ENCODE measurements around the gene LIPM. TPM values are rescaled to one million over a fixed set of nuclear protein-coding genes. Genes with fewer than 3 reads are reported as not detected.

The LIPM gene
- total RNA-seq, 1 donor from 2014 or later = not detected

DNA sequence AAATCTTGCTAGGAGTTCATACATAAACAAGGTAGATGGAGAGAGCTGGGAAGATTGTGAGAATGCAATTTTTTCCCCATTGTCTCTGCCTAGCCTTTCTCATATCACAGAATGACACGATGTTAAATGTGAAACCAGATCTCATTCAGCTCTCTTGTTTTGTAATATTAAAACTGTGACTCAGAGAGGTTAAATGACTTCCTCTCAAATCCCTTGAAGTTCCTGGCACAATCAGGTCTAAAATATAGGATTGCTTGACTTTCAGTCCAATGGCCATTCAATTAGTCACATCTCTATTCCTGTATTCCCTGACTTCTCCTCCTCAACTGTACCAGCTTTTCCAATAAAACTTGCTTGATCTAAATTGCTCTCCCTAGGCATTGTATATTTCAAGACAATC lies 46.0 kb downstream of the LIPM start:
- Mint-ChIP-seq H3K36me3 (ENCODE audit: low read depth) (peaks cover 1% of the 10 kb centered on the region), H3K27ac (ENCODE audit: unreplicated experiment) (no peak overlapping the region), H3K4me3 (ENCODE audit: unreplicated experiment) (no peak overlapping the region), H3K27me3 (ENCODE audit: low read depth) (peaks cover 12% of the 10 kb centered on the region), H3K9me3 (ENCODE audit: low read depth) (peaks cover 3% of the 10 kb centered on the region), H3K4me1 (ENCODE audit: low read depth) (peaks cover 6% of the 10 kb centered on the region)
- TF ChIP-seq, protein P1, sequence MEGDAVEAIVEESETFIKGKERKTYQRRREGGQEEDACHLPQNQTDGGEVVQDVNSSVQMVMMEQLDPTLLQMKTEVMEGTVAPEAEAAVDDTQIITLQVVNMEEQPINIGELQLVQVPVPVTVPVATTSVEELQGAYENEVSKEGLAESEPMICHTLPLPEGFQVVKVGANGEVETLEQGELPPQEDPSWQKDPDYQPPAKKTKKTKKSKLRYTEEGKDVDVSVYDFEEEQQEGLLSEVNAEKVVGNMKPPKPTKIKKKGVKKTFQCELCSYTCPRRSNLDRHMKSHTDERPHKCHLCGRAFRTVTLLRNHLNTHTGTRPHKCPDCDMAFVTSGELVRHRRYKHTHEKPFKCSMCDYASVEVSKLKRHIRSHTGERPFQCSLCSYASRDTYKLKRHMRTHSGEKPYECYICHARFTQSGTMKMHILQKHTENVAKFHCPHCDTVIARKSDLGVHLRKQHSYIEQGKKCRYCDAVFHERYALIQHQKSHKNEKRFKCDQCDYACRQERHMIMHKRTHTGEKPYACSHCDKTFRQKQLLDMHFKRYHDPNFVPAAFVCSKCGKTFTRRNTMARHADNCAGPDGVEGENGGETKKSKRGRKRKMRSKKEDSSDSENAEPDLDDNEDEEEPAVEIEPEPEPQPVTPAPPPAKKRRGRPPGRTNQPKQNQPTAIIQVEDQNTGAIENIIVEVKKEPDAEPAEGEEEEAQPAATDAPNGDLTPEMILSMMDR (IDR thresholded peaks at IDR 0.05) = no peak
- no peak for DNase-seq (ENCODE audit: low spot score)

- Mint-ChIP-seq H3K27ac (ENCODE audit: unreplicated experiment) (no peak overlapping the region), H3K36me3 (ENCODE audit: low read depth) (no peaks in the 10 kb centered on the region), H3K9me3 (ENCODE audit: low read depth) (peaks cover 3% of the 10 kb centered on the region), H3K4me3 (ENCODE audit: unreplicated experiment) (no peak overlapping the region), H3K27me3 (ENCODE audit: low read depth) (peaks cover 6% of the 10 kb centered on the region), H3K4me1 (ENCODE audit: low read depth) (peaks cover 6% of the 10 kb centered on the region)
- DNase-seq (ENCODE audit: low spot score) = no peak
- TF ChIP-seq, protein P1 (IDR thresholded peaks at IDR 0.05) = no peak
These were observed 46.7 kb downstream of the LIPM start for GRCh38 chr10:88849234-88849633.

GRCh38 chr10:88850712-88851111 lies 48.2 kb downstream of the LIPM start:
- peaks cover 3% of the 10 kb centered on the region for H3K9me3 Mint-ChIP-seq (ENCODE audit: low read depth)
- H3K27me3 Mint-ChIP-seq (ENCODE audit: low read depth) = no peaks in the 10 kb centered on the region
- no peak overlapping the region for H3K4me3 Mint-ChIP-seq (ENCODE audit: unreplicated experiment)
- H3K4me1 Mint-ChIP-seq (ENCODE audit: low read depth) = peaks cover 6% of the 10 kb centered on the region
- TF ChIP-seq, protein P1 (IDR thresholded peaks at IDR 0.05) = no peak
- no peak overlapping the region for H3K27ac Mint-ChIP-seq (ENCODE audit: unreplicated experiment)
- no peak for DNase-seq (ENCODE audit: low spot score)
- no peaks in the 10 kb centered on the region for H3K36me3 Mint-ChIP-seq (ENCODE audit: low read depth)

DNA sequence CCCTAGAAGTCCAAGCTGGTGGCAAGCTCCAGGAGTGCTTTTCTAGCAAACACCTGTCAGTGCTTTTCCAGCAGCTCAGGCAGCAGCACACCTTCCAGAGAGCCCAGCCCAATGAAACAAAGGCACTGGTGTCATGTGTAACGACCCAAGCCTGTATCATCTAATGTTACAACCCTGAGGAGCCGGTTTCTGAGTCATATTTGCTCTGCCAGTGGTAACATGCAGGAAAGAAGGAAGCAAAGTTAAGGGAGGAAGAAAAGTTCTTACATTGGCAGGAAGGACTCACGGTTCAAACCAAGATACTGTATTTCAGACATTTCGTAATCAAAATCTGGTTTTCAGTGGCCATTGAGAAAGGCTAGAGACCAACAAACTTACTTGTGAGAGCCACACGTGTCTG lies 49.2 kb downstream of the LIPM start, which contains the start of gene ANKRD22:
TSS of gene ANKRD22 (minus strand) at position 139 of the 400 bp plus-strand sequence. CDS start 237 bp downstream, outside the sequence.
- DNase-seq (ENCODE audit: low spot score) = no peak
- H3K4me3 Mint-ChIP-seq (ENCODE audit: unreplicated experiment) = no peak within 1 kb of the TSS
- peaks cover 6% of the 10 kb centered on the region for H3K4me1 Mint-ChIP-seq (ENCODE audit: low read depth)
- peaks cover 3% of the 10 kb centered on the region for H3K9me3 Mint-ChIP-seq (ENCODE audit: low read depth)
- no peak within 1 kb of the TSS for H3K27ac Mint-ChIP-seq (ENCODE audit: unreplicated experiment)
- no peaks in the 10 kb centered on the region for H3K36me3 Mint-ChIP-seq (ENCODE audit: low read depth)
- TF ChIP-seq, protein P1 (IDR thresholded peaks at IDR 0.05) = no peak
- peaks cover 2% of the 10 kb centered on the region for H3K27me3 Mint-ChIP-seq (ENCODE audit: low read depth)

GRCh38 chr10:88852327-88852726 lies 49.8 kb downstream of the LIPM start:
- Mint-ChIP-seq H3K4me3 (ENCODE audit: unreplicated experiment) (no peak overlapping the region), H3K36me3 (ENCODE audit: low read depth) (no peaks in the 10 kb centered on the region), H3K9me3 (ENCODE audit: low read depth) (no peaks in the 10 kb centered on the region), H3K4me1 (ENCODE audit: low read depth) (peaks cover 6% of the 10 kb centered on the region), H3K27ac (ENCODE audit: unreplicated experiment) (no peak overlapping the region), H3K27me3 (ENCODE audit: low read depth) (peaks cover 2% of the 10 kb centered on the region)
- no peak for DNase-seq (ENCODE audit: low spot score)
- TF ChIP-seq, protein P1 (IDR thresholded peaks at IDR 0.05) = no peak
